Kidney tubule cell (primary cell): ENCODE results near the gene ECSIT.
A peak's percentile ranks its signal among the peaks of the same experiment; 100 is the strongest.
"Not testable (repeated sequence)": the region's sequence is repeated elsewhere in the genome, so short reads cannot be mapped to it uniquely, and the experiment has no call there.

Experiments used
- DNase-seq: peaks from one replicate; pipeline ENCODE4 v3.0.0-alpha.2; 2018; ENCODE audit warnings: low spot score

ECSIT gene, protein sequence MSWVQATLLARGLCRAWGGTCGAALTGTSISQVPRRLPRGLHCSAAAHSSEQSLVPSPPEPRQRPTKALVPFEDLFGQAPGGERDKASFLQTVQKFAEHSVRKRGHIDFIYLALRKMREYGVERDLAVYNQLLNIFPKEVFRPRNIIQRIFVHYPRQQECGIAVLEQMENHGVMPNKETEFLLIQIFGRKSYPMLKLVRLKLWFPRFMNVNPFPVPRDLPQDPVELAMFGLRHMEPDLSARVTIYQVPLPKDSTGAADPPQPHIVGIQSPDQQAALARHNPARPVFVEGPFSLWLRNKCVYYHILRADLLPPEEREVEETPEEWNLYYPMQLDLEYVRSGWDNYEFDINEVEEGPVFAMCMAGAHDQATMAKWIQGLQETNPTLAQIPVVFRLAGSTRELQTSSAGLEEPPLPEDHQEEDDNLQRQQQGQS

DNA sequence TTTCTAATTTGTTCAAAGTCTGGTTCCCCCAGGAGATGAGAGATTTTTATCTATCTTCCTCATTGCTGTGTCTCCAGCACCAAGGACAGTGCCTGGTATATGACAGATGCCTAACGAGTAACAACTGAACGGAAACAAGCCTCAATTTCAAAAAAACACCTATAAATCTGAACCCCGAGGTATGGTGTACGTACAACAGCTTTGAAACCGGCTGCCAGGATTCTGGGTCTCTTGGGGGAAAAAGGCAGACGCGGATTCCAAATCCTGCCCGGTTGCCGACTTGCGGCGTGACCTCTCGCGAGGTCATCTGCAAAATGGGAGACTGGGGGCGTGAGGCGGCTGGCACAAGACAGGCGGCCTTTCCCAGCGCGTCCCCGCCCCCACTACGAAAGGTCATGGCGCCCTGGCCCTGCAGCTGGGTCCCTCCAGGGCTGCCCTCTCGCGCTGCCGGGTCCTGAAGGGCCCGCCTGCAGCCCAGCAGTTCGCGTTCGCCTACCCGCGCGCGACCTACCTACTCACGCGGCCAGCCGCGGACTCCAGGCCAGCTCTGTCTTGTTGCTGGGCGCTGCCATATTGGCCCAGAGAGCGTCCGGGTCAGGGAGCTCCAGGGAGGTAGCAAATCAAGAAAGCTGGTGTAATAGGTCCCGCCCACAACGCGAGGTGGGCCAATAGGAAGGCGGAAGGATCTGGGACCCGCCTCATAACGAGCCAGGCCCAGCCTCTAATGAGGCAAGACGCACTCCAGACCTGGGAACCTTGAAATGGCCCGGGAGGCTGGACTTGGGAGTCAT, at the start of gene ECSIT:
Gene ECSIT (minus strand): TSS at position 584 of the 791 bp plus-strand sequence. CDS start 9,964 bp downstream, outside the sequence.
- peak; percentile 99 for DNase-seq

DNA sequence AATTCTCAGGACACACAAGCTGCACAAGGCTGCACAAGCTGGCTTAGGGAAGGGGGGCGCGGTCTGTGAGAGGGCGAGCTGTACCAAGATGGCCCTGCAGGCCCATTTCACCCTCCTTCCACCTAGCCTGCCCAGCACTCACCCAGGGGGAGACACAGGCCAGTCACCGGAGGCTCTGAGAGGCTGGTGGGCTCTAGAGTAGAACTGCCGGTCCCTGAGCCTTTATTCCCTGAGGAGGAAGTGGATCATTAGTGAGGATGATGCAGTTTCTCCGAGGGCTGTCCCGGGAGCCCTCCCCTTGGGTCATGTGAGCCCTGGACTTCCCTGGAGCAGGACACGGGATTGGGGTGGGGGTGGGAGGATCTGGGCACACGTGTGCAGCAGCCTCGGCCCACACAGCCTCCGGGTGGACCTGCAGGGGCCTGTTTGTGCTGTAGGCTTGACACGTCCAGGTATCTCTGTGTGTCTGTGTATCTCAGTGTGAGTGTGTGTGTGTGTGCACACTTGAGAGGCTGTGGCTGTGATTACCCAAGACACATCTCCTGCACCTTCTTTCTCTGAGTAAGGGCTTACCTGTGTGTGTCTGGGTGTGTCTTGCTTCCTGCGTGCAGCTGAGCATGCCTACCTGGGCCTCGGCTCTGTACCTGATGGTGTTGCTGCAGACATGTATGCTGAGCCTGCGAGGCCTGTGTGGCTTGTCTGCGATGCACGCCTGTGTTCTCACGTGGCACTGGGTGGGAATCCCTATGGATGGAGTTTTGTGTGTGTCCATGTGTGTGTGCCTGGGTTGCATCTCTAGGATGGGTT, 48.7 kb upstream of the ECSIT start, which contains the start of gene ACP5:
Gene ACP5 (minus strand): TSS at position 195 of the 807 bp plus-strand sequence. CDS start 328 bp downstream, outside the sequence.
- no peak for DNase-seq

DNA sequence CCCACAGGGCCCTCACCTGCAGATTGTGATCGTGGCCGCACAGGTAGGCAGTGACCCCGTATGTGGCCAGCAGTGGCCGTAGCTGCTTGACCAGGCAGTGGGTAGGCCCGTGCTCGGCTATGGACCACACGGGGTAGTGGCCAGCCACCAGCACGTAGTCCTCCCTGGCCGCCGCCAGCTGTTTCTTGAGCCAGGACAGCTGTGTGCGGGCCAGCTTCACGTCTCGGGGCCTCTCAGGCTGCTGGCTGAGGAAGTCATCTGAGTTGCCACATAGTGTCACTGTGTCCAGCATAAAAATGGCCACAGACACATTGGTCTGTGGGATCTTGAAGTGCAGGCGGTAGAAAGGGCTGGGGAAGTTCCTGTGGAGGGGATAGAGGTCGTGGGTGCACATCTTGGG, 47.3 kb upstream of the ECSIT start:
- DNase-seq, result no peak

DNA sequence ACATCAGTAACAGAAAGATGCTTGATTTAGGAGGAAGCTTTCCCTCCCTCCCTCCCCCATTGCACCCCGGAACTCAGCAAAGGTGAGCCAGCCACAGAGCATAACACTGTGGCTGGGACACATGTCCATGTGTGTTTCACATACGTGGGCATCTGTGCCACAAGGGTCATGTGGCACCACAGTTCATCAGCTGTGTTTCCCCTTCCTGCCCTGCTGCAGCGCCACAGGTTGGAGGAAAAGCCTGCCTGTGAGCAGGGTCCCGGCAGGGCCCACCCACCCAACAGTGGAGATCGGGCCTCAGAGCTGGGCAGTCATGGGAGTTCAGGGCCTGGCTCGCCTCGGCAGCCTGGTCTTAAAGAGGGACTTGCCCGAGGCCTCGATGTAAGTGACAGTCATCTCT, 45.8 kb upstream of the ECSIT start:
- no peak for DNase-seq

DNA sequence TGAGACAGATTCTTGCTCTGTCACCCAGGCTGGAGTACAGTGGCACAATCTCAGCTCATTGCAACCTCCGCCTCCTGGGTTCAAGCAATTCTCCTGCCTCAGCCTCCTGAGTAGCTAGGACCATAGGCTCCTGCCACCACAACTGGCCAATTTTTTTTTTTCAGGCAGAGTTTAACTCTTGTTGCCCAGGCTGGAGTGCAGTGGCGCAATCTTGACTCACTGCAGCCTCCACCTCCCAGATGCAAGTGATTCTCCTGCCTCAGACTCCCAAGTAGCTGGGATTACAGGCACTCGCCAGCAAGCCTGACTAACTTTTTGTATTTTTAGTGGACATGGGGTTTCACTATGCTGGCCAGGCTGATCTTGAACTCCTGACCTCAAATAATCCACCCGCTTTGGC, 44.8 kb upstream of the ECSIT start:
- not testable (repeated sequence) for DNase-seq

DNA sequence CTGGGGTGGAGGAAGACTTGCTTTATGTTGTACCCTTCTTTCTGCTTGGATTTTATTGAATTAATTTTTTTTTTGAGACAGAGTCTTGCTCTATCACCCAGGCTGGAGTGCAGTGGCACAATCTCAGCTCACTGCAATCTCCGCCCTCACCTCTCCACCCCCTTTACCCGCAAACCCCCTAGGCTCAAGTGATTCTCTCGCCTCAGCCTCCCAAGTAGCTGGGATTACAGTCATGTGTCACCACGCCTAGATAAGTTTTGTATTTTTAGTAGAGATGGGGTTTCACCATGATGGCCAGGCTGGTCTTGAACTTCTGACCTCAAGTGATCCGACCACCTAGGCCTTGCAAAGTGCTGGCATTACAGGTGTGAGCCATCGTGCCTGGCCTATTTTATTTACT, 44.4 kb upstream of the ECSIT start:
- DNase-seq, result not testable (repeated sequence)

DNA sequence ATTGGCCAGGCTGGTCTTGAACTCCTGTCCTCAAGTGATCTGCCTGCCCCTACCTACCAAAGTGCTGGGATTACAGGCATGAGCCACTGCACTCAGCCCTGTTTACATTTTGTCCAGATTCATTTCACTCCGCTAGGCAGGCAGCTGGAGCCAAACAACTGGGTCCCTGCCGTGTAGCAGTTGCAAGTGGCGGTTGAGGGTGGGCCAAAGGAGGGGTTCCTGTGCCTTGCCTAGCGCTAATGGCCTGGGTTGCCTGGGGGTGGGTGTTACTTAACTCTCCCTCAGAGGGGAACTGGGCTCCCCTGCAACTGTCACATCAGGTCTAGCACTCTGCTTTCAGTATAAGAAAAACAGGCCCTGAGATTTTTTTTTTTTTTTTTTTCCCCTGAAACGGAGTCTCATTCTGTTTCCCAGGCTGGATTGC, 41.1 kb upstream of the ECSIT start:
- DNase-seq, result no peak

DNA sequence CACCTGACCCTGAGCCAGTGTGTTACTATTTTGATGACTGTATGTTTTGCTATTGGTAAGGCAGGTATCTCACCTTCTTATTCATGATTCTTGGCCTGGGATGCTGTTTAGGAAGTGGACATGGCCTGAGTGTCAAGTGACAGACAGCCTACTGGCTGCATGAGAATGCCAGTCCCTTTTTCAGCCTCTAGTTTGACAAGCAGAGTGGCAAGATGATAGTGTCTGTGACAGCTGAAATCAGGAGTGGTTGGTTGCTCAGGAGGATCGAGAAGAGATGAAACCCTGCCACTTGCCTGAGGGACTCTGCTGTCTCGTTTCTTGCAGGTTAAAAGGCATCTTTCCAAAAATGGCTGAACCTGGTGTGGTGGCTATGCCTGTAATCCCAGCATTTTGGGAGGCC, 37.2 kb upstream of the ECSIT start:
- peak; percentile 23 for DNase-seq

- not testable (repeated sequence) for DNase-seq
Observed at GRCh38 chr19:11565649-11565980, 36.7 kb upstream of the ECSIT start.

DNA sequence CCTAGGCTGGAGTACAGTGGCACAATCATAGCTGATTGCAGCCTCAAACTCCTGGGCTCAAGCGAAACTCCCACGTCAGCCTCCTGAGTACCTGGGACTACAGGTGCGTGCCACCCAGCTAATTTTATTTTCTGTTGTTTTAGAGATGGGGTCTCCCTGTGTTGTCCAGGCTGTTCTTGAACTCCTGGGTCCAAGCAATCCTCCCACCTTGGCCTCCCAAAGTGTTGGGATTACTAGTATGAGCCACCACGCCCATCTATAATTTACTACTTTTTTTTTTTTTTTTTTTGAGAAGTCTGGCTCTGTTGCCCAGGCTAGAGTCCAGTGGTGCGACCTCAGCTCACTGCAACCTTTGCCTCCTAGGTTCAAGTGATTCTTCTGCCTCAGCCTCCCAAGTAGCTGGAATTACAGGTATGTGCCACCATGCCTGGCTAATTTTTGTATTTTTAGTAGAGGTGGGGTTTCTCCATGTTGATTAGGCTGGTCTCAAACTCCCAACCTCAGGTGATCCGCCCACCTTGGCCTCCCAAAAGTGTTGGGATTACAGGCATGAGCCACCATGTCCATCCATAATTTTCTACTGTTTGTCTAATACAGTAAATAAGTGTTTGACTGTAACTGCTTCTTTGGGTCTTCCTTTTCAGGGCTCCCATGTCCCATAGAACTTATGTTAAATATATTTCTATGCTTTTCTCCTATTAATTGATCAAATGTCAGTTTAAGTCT, 35.3 kb upstream of the ECSIT start:
- not testable (repeated sequence) for DNase-seq

DNA sequence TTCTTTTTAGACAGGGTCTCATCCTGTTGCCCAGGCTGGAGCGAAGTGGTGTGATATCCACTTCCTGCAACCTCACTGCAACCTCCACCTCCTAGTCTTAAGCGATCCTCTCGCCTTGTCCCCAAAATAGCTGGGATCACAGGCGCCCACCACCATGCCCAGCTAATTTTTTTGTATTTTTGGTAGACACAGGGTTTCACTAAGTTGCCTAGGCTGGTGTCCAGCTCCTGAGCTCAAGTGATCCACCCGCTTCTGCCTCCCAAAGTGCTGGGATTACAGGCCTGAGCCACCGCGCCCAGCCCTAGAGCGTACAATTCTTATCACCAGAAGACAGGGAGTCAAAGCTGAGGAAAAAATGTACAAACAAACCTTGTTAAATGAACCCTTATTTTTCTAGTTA, 34.6 kb upstream of the ECSIT start:
- DNase-seq, result no peak

DNA sequence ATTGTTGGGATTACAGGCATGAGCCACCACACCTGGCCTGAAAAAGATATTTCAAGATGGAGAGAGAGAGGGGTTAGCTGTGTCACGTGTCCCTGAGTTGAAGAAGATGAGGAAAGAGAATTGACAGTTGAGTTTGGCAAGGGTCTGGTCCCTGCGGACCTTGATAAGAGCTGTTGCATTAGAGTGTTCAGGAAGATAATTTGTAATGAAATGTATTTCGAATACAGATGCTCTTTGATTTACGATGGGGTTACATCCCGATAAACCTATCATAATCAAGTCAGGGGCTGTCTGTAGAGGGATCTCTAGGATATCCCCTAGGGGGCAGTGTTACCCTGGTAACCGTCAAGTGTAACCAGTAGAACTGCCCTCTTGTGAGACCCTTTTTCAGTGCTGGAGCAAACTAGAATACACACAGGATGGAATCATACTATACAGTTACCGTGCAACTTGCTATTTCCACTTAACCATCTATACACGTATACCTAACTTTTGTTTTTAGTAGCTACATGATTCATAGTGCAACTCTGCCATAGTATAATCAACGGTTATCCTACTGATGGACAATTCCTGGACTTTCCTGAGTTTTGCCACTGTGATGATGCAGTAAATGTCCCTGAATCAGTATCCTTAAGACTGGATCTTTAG, 31.6 kb upstream of the ECSIT start:
- peak; percentile 74 for DNase-seq

- DNase-seq, result peak; percentile 99
Observed at GRCh38 chr19:11558881-11559828, 30.2 kb upstream of the ECSIT start, which contains the start of gene ELOF1. Gene ELOF1 (minus strand): TSS chr19:11559230. CDS start chr19:11554347, 4,883 bp downstream.

GRCh38 chr19:11556634-11557420, 27.9 kb upstream of the ECSIT start:
- no peak for DNase-seq

GRCh38 chr19:11555246-11555645, 26.3 kb upstream of the ECSIT start:
- no peak for DNase-seq

DNA sequence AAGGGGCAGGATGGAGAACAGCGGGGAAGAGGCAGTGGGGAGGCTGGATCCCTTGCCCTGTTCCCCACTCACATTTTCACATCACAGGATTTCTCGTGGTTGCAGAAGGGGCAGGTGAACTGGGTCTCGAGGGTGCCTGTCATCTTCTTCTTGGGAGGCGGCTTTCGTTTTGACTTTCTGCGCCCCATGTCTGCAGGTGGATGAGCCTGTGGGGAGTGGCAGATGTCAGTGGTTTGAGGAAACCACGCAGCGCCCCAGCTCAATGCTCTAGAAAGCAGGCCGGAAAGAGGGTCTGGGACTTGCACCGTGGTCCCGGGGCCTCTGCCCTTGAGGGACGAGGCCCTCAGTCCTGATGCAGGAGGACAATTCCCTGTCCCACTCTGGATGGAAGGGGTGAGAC, 25.2 kb upstream of the ECSIT start:
- DNase-seq, result no peak

DNA sequence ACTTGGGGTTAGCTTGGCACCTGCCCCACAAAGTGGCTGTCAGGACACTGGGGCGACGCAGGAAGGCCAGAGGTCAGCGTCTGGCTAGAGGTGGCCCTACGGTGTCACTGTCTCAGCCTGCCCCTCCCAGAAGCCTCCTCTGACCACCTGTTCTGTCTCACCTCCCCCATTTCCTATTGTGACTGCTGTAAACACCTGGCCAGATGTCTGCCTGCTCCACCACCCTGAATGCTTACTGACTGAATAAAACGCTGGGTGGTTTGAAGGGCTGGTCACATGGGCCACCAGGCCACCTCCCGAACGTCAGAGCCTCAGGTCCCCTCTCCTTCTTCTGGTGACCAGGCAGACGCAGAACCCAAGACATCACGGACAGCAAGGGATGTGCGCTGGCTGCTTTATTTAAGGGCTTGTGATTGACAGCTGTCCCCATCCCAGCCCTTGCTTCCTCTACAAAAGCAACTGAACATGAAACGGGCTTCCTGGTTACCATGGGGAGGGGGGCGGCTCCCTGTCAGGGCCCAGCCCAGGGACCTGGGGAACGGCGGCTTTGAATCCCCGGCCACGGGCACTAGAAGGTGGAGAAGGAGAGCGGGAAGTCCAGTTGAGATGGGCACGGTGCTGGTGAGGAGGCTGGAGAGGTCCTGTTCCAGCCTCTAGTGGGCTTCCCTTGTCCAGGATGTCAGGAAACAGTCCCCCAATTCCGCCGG, 23.9 kb upstream of the ECSIT start:
- DNase-seq, result no peak

- DNase-seq, result no peak
Observed at GRCh38 chr19:11551603-11552235, 22.8 kb upstream of the ECSIT start.
